Upper lobe of left lung (tissue), 6 donors: ENCODE results near the gene SLC9C2. TPM values are rescaled to one million over a fixed set of nuclear protein-coding genes. Genes with fewer than 3 reads are reported as not detected.

Experiments
- ATAC-seq, 2 donors: fragments of 200-7000 bp; cut with Tn5 transposase; one replicate each; pipeline ENCODE4 v1.9.1; 2022; ENCODE audit warnings: mild to moderate bottlenecking in 2 of 2, moderate library complexity in 2 of 2; ENCODE audit not compliant: low FRiP score in 2 of 2
- DNase-seq, 2 donors: peaks; one replicate each; pipeline ENCODE4 v3.0.0-alpha.2; 2019 to 2020
- H3K27ac ChIP-seq, 4 donors: fragments of 200-600 bp; sonication (generic); one replicate each; pipeline ENCODE4 v1.5.1; 2016 to 2019
- H3K27me3 ChIP-seq, 4 donors: fragments of 200-600 bp; sonication (generic); one replicate each; pipeline ENCODE4 v1.5.1; 2017 to 2019
- H3K36me3 ChIP-seq, 4 donors: fragments of 200-600 bp; sonication (generic); one replicate each; pipeline ENCODE4 v1.5.1; 2016 to 2019
- H3K4me1 ChIP-seq, 4 donors: fragments of 200-600 bp; sonication (generic); one replicate each; pipeline ENCODE4 v1.5.1; 2018 to 2019
- H3K4me3 ChIP-seq, 4 donors: fragments of 200-600 bp; sonication (generic); one replicate each; pipeline ENCODE4 v1.5.1; 2017 to 2019; ENCODE audit warnings: mild to moderate bottlenecking in 2 of 4, moderate library complexity in 1 of 4
- H3K9me3 ChIP-seq, 4 donors: fragments of 200-600 bp; sonication (generic); one replicate each; pipeline ENCODE4 v1.5.1; 2018 to 2019
- EP300 ChIP-seq, 4 donors: sonication (generic); formaldehyde crosslinking; IDR thresholded peaks; one replicate each; pipeline ENCODE4 v1.5.1; 2017; ENCODE audit warnings: antibody characterized with exemption in 4 of 4, control low read depth in 2 of 4
- POLR2A ChIP-seq, 4 donors: fragments of 450-650 bp; IDR thresholded peaks; one replicate each; pipeline ENCODE4 v1.5.1; 2016 to 2017; ENCODE audit warnings: antibody characterized with exemption in 4 of 4, mild to moderate bottlenecking in 2 of 4
- POLR2AphosphoS5 ChIP-seq, 2 donors: sonication (generic); formaldehyde crosslinking; IDR thresholded peaks; one replicate each; pipeline ENCODE4 v1.5.1; 2017; ENCODE audit warnings: antibody characterized with exemption in 2 of 2
- whole genome bisulfite sequencing, 2 donors: methylation state at CpG; one replicate each; pipeline ENCODE4 v1.1.5; 2017 to 2018; 5-methylcytosine and 5-hydroxymethylcytosine counted together
- total RNA-seq, 6 donors: library from RNA; depleted of rRNA in 4 of 6; stranded (reverse); fragments of >200 nt in 4 of 6; gene quantifications; one replicate each; pipeline versions ENCODE4 v1.1.0 to v1.2.1, GENCODE V29; 2016 to 2021
- TF ChIP-seq, protein P1 (sequence below), 6 experiments: fragments of 450-650 bp in 4 of 6; fragments of 200-600 bp in 2 of 6; sonication (generic) in 2 of 6; IDR thresholded peaks; one replicate each; pipeline ENCODE4 v1.5.1; 2016 to 2019; ENCODE audit warnings: antibody characterized with exemption in 6 of 6
- donor health status: DM: no; HTN: no; CAD: no; lungs with moderate emphysema.
- donor health status: DM: no; HTN: yes; CAD: no; lungs with severe emphysema.

The SLC9C2 gene
- total RNA-seq, 6 donors from 2014 or later: 0.15 to 1.5 (median 0.76) TPM; not detected in 2

DNA sequence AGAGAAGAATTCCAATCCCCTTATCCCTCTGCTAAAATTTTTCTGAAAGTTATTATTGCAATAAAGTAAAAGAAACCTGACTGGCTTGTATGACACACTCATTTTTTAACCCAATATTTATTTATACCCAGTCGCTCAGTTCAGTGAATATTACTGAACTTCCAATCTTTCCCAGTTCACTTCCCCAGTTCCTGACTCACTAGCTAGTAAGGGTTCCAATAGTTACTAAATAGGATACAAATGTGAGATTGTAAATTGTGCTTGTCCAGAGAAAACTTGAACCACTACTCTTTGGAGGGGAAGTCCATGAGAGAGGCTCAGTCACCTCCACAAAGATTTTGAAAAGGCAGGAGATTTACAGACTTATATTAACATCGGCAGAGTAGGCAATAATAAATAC is 94.3 kb downstream of the SLC9C2 start:
- no peak for TF ChIP-seq POLR2A (IDR thresholded peaks at IDR 0.05)
- TF ChIP-seq, protein P1, sequence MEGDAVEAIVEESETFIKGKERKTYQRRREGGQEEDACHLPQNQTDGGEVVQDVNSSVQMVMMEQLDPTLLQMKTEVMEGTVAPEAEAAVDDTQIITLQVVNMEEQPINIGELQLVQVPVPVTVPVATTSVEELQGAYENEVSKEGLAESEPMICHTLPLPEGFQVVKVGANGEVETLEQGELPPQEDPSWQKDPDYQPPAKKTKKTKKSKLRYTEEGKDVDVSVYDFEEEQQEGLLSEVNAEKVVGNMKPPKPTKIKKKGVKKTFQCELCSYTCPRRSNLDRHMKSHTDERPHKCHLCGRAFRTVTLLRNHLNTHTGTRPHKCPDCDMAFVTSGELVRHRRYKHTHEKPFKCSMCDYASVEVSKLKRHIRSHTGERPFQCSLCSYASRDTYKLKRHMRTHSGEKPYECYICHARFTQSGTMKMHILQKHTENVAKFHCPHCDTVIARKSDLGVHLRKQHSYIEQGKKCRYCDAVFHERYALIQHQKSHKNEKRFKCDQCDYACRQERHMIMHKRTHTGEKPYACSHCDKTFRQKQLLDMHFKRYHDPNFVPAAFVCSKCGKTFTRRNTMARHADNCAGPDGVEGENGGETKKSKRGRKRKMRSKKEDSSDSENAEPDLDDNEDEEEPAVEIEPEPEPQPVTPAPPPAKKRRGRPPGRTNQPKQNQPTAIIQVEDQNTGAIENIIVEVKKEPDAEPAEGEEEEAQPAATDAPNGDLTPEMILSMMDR (IDR thresholded peaks at IDR 0.05): no peak
- TF ChIP-seq EP300 (IDR thresholded peaks at IDR 0.05): no peak
- no peak for TF ChIP-seq POLR2AphosphoS5 (IDR thresholded peaks at IDR 0.05)
- DNase-seq (no peak), ATAC-seq (no peak)
- Histone ChIP-seq H3K27ac (no peak overlapping the region), H3K27me3 (no peaks in the 10 kb centered on the region), H3K36me3 (no peaks in the 10 kb centered on the region), H3K9me3 (no peaks in the 10 kb centered on the region), H3K4me1 (peaks cover 0 to 8% (median 7%) of the 10 kb centered on the region in 4 donors), H3K4me3 (no peak overlapping the region)
- WGBS, 2 donors: 86 to 96% methylated on average over 2 of the region's 2 CpGs

DNA sequence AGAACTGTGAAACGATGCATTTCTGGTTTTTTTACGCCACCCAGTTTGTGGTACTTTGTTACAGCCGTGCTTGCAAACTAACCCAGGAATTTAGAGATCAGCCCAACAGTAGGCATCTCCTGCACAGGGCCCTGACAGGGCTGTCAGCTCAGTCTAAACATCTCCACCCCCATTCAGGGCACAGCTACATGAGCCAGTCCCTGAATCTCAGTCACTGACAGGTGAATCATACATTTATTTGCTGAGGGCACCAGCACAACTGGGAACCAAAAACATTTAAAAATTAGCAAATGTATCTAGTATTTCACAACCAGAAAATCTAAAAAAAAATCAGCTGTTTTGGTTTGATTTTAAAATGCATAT is 95.0 kb downstream of the SLC9C2 start:
- ATAC-seq: no peak
- Histone ChIP-seq H3K27ac (peak overlapping the region; percentile 13 to 67 (median 44)), H3K4me1 (peaks cover 0 to 8% (median 7%) of the 10 kb centered on the region in 4 donors), H3K4me3 (no peak overlapping the region), H3K27me3 (no peaks in the 10 kb centered on the region), H3K36me3 (no peaks in the 10 kb centered on the region), H3K9me3 (no peaks in the 10 kb centered on the region)
- TF ChIP-seq POLR2AphosphoS5 (IDR thresholded peaks at IDR 0.05) (no peak), EP300 (IDR thresholded peaks at IDR 0.05) (no peak), POLR2A (IDR thresholded peaks at IDR 0.05) (no peak)
- TF ChIP-seq, protein P1 (IDR thresholded peaks at IDR 0.05): no peak
- DNase-seq: no peak
- WGBS, 2 donors: 67 to 83% methylated on average over 3 of the region's 3 CpGs

DNA sequence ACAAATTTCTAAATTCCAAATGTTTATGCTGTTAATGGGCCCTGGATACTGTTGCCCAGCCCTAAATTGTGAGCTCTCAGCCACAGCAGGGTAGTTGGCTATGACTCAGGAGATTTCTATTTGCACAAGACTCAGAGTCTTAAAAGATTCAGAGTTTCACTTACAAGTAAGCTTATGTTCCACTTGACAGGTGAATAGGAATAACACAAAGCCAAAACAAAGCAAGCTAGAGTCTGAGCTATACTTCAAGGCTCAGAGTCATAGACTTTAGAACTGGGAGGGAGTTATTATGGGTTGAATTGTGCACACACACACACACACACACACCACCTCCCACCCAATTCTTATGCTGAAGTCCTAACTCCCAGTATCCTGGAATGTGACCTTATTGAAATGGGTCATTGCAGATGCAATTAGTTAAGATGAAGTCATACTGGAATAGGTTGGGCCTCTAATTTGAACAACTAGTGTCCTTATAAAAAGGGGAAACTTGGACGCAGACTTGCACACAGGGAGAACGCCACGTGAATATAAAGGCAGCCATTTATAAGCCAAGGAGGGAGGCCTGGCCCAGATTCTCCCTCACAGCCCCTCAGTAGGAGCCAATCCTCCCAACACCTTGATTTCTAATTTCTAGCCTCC is 95.5 kb downstream of the SLC9C2 start:
- 61 to 77% methylated on average over 3 of the region's 3 CpGs for WGBS, 2 donors
- H3K36me3 ChIP-seq: no peaks in the 10 kb centered on the region
- ATAC-seq (peak; percentile 55 to 86), DNase-seq (peak in 1 of 2 donors; percentile 27)
- H3K4me1 ChIP-seq: peaks cover 0 to 8% (median 7%) of the 10 kb centered on the region in 4 donors
- no peak for TF ChIP-seq POLR2AphosphoS5 (IDR thresholded peaks at IDR 0.05)
- TF ChIP-seq, protein P1 (IDR thresholded peaks at IDR 0.05): no peak
- TF ChIP-seq EP300 (IDR thresholded peaks at IDR 0.05): no peak
- no peak for TF ChIP-seq POLR2A (IDR thresholded peaks at IDR 0.05)
- no peaks in the 10 kb centered on the region for H3K27me3 ChIP-seq
- no peaks in the 10 kb centered on the region for H3K9me3 ChIP-seq
- no peak overlapping the region for H3K4me3 ChIP-seq
- peak overlapping the region; percentile 13 to 67 (median 44) for H3K27ac ChIP-seq

DNA sequence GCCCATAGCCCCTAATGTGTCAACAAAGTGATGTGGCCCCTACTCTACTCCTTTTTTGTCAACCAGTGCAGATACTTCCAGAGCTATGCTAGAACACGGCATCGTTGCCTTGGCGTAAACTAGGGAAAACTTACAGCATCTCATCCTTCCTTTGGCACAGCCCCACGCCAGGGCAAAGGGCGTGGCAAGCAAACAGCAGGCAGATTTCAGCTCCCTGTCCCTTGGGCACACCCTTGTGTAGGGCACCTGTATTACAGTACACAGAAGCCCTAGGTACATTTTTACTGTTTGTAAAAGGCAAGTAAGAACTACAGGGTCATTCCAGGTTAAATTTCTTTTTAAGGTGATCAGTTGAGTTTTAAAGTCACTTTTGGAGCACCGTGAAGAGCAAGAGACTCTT is 96.4 kb downstream of the SLC9C2 start:
- ATAC-seq (peak in 1 of 2 donors; percentile 76), DNase-seq (peak in 1 of 2 donors; percentile 36)
- H3K27me3 ChIP-seq: no peaks in the 10 kb centered on the region
- H3K9me3 ChIP-seq: no peaks in the 10 kb centered on the region
- no peak overlapping the region for H3K4me3 ChIP-seq
- TF ChIP-seq, protein P1 (IDR thresholded peaks at IDR 0.05): peak in 3 of 6 experiments; percentile 23 to 26 (median 25)
- TF ChIP-seq EP300 (IDR thresholded peaks at IDR 0.05): no peak
- 73 to 85% methylated on average over 5 to 6 of the region's 6 CpGs for WGBS, 2 donors
- peaks cover 0 to 8% (median 7%) of the 10 kb centered on the region in 4 donors for H3K4me1 ChIP-seq
- peak overlapping the region in 1 of 4 donors; percentile 13 for H3K27ac ChIP-seq
- no peaks in the 10 kb centered on the region for H3K36me3 ChIP-seq

DNA sequence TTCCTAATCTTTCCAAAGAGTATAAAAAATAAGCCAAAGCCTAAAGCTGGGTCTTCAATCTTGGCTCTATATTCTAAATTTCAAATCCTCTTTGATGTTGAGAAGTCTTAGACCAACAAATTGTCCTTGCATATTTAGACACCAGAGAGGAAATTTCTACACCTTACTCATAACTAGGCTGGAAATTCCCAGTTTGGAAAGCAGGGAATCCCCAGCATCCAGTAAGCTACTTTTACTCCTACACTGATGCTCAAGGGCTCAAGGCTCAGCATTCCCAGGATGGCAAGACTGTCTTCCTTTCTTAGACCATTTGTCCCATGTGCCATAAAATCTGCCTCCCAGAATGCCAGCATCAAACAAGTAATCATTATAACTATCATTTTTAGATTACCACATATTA is 97.5 kb downstream of the SLC9C2 start:
- no peaks in the 10 kb centered on the region for H3K36me3 ChIP-seq
- ATAC-seq (no peak), DNase-seq (no peak)
- H3K27ac ChIP-seq: no peak overlapping the region
- no peak for TF ChIP-seq POLR2AphosphoS5 (IDR thresholded peaks at IDR 0.05)
- TF ChIP-seq, protein P1 (IDR thresholded peaks at IDR 0.05): no peak
- TF ChIP-seq POLR2A (IDR thresholded peaks at IDR 0.05): no peak
- no peak for TF ChIP-seq EP300 (IDR thresholded peaks at IDR 0.05)
- no peak overlapping the region for H3K4me3 ChIP-seq
- H3K9me3 ChIP-seq: no peaks in the 10 kb centered on the region
- H3K27me3 ChIP-seq: no peaks in the 10 kb centered on the region
- peaks cover 0 to 8% (median 7%) of the 10 kb centered on the region in 4 donors for H3K4me1 ChIP-seq
